Brain microvascular endothelial cell (primary cell): ENCODE data around the gene DUSP22.
"Not testable (repeated sequence)": the region's sequence is repeated elsewhere in the genome, so short reads cannot be mapped to it uniquely, and the experiment has no call there.

Experiments used
- DNase-seq: peaks from one replicate; pipeline ENCODE4 v3.0.0-alpha.2; 2020
- H3K27ac ChIP-seq: fragments of 250-450 bp; sonication (Bioruptor Pico); 2 replicates; pipeline ENCODE4 v1.5.1; 2020; ENCODE audit warnings: mild to moderate bottlenecking, moderate library complexity
- H3K27me3 ChIP-seq: fragments of 250-450 bp; sonication (Bioruptor Pico); replicated peaks from 2 replicates; pipeline ENCODE4 v1.5.1; 2020; ENCODE audit warnings: mild to moderate bottlenecking
- H3K36me3 ChIP-seq: fragments of 250-450 bp; sonication (Bioruptor Pico); replicated peaks from 2 replicates; pipeline ENCODE4 v1.5.1; 2020; ENCODE audit warnings: mild to moderate bottlenecking
- H3K4me3 ChIP-seq: 2 replicates; pipeline ENCODE4 v1.5.1; 2011; ENCODE audit warnings: low read depth, mild to moderate bottlenecking, control low read depth, low read length, moderate library complexity
- CTCF ChIP-seq: IDR thresholded peaks from 2 replicates; pipeline ENCODE4 v1.5.1; 2011; ENCODE audit warnings: low read depth, mild to moderate bottlenecking, moderate library complexity, low read length, control low read depth, inconsistent platforms; ENCODE audit errors: missing control alignments
- in situ Hi-C: cut with HindIII; loops from 2 replicates; pipeline ENCODE4 v1.10.0; 2017; ENCODE audit warnings: low sequenced_read_pairs, low pct_ligation_motif_present

DUSP22 gene

GRCh38 chr6:367298-367794 is 75.1 kb downstream of the DUSP22 start:
- Histone ChIP-seq H3K27ac (no peak overlapping the region), H3K27me3 (peaks cover 4% of the 10 kb centered on the region), H3K36me3 (no peaks in the 10 kb centered on the region), H3K4me3 (no peak overlapping the region)
- no peak for DNase-seq
- in situ Hi-C loops: no loop called here
- TF ChIP-seq CTCF: no peak

GRCh38 chr6:367891-368630 is 75.8 kb downstream of the DUSP22 start:
- no peak for DNase-seq
- peaks cover 11% of the 10 kb centered on the region for H3K27me3 ChIP-seq

GRCh38 chr6:369559-370431 is 77.5 kb downstream of the DUSP22 start:
- Histone ChIP-seq H3K27ac (no peak overlapping the region), H3K4me3 (no peak overlapping the region), H3K27me3 (peaks cover 23% of the 10 kb centered on the region), H3K36me3 (no peaks in the 10 kb centered on the region)
- no peak for TF ChIP-seq CTCF
- DNase-seq: no peak
- in situ Hi-C loops: no loop called here

More at GRCh38 chr6:367891-368630, 75.8 kb downstream of the DUSP22 start:
- Histone ChIP-seq H3K27ac (no peak overlapping the region), H3K4me3 (no peak overlapping the region), H3K36me3 (no peaks in the 10 kb centered on the region)
- no peak for TF ChIP-seq CTCF
- in situ Hi-C loops: no loop called here

GRCh38 chr6:370555-370954 is 78.3 kb downstream of the DUSP22 start:
- TF ChIP-seq CTCF: no peak
- DNase-seq: no peak
- Histone ChIP-seq H3K36me3 (no peaks in the 10 kb centered on the region), H3K27me3 (peaks cover 25% of the 10 kb centered on the region), H3K27ac (no peak overlapping the region), H3K4me3 (no peak overlapping the region)
- in situ Hi-C loops: no loop called here

- H3K27ac ChIP-seq, H3K4me3 ChIP-seq, H3K36me3 ChIP-seq, in situ Hi-C loops, DNase-seq: not testable (repeated sequence)
- H3K27me3 ChIP-seq: peaks cover 22% of the 10 kb centered on the region
Measured at GRCh38 chr6:371851-372250, 79.6 kb downstream of the DUSP22 start.

- Histone ChIP-seq H3K36me3 (no peaks in the 10 kb centered on the region), H3K27ac (no peak overlapping the region), H3K27me3 (peaks cover 22% of the 10 kb centered on the region), H3K4me3 (no peak overlapping the region)
- DNase-seq: no peak
- no peak for TF ChIP-seq CTCF
- in situ Hi-C loops: no loop called here
Measured at GRCh38 chr6:372336-372911, 80.1 kb downstream of the DUSP22 start.
